ENCODE data around the gene OBSCN. TPM values are rescaled to one million over a fixed set of nuclear protein-coding genes. Genes with fewer than 3 reads are reported as not detected.

The OBSCN gene
- total RNA-seq, 1 donor from 2014 or later, result 7.6 TPM

GRCh38 chr1:228293816-228294500 is 86.1 kb downstream of the OBSCN start:
- no peak for FAIRE-seq

DNA sequence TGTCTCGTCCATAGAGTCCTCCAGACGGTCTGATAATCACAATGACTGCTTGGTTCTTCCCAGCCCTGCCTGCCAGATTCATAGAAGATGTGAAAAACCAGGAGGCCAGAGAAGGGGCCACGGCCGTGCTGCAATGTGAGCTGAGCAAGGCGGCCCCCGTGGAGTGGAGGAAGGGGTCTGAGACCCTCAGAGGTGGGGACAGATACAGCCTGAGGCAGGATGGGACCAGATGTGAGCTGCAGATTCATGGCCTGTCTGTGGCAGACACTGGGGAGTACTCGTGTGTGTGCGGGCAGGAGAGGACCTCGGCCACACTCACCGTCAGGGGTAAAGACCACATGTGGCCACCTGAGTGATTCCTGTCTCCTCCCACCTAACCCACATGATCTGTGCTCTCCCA is 86.9 kb downstream of the OBSCN start:
- H3K4me3 ChIP-seq (ENCODE audit: low read depth, low read length), result no peak overlapping the region
- FAIRE-seq, result peak; percentile 81
- no peaks in the 10 kb centered on the region for H3K36me3 ChIP-seq (ENCODE audit: control insufficient read depth, insufficient read depth, low read length)
- TF ChIP-seq, protein P1, sequence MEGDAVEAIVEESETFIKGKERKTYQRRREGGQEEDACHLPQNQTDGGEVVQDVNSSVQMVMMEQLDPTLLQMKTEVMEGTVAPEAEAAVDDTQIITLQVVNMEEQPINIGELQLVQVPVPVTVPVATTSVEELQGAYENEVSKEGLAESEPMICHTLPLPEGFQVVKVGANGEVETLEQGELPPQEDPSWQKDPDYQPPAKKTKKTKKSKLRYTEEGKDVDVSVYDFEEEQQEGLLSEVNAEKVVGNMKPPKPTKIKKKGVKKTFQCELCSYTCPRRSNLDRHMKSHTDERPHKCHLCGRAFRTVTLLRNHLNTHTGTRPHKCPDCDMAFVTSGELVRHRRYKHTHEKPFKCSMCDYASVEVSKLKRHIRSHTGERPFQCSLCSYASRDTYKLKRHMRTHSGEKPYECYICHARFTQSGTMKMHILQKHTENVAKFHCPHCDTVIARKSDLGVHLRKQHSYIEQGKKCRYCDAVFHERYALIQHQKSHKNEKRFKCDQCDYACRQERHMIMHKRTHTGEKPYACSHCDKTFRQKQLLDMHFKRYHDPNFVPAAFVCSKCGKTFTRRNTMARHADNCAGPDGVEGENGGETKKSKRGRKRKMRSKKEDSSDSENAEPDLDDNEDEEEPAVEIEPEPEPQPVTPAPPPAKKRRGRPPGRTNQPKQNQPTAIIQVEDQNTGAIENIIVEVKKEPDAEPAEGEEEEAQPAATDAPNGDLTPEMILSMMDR (IDR thresholded peaks at IDR 0.05; ENCODE audit: insufficient read depth, low read length, severe bottlenecking), result no peak
- no peak for DNase-seq (ENCODE audit: low read depth)
- no peaks in the 10 kb centered on the region for H3K27me3 ChIP-seq (ENCODE audit: control insufficient read depth, insufficient read depth, low read length)

More at GRCh38 chr1:228293816-228294500, 86.1 kb downstream of the OBSCN start:
- no peak for DNase-seq (ENCODE audit: low read depth)
- TF ChIP-seq, protein P1 (IDR thresholded peaks at IDR 0.05; ENCODE audit: insufficient read depth, low read length, severe bottlenecking), result no peak
- no peaks in the 10 kb centered on the region for H3K36me3 ChIP-seq (ENCODE audit: control insufficient read depth, insufficient read depth, low read length)
- H3K4me3 ChIP-seq (ENCODE audit: low read depth, low read length), result no peak overlapping the region
- no peaks in the 10 kb centered on the region for H3K27me3 ChIP-seq (ENCODE audit: control insufficient read depth, insufficient read depth, low read length)

DNA sequence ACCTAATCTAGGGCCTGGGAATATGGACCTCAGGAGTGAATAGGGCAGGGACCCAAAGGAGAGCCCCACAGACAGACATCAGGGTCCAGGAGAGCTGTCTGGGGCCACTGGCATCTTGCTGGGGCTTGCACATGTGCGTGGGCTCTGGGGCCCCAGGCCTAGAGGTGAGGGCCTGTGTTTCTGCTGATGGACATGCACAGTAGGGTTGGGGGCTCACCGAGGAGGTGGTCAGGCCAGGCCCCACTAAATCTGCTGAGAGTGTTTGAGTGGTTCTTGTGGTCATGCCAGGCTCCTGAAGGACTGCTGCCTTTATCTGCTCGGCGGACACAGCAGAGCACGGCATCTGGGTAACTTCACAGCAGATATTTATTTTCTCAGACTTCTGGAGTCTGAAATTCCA is 87.4 kb downstream of the OBSCN start:
- TF ChIP-seq, protein P1 (IDR thresholded peaks at IDR 0.05; ENCODE audit: insufficient read depth, low read length, severe bottlenecking), result no peak
- no peak overlapping the region for H3K4me3 ChIP-seq (ENCODE audit: low read depth, low read length)
- DNase-seq (ENCODE audit: low read depth) (no peak), FAIRE-seq (no peak)
- H3K36me3 ChIP-seq (ENCODE audit: control insufficient read depth, insufficient read depth, low read length), result no peaks in the 10 kb centered on the region
- H3K27me3 ChIP-seq (ENCODE audit: control insufficient read depth, insufficient read depth, low read length), result no peaks in the 10 kb centered on the region

GRCh38 chr1:228295981-228296380 is 88.1 kb downstream of the OBSCN start:
- TF ChIP-seq, protein P1 (IDR thresholded peaks at IDR 0.05; ENCODE audit: insufficient read depth, low read length, severe bottlenecking), result no peak
- no peaks in the 10 kb centered on the region for H3K27me3 ChIP-seq (ENCODE audit: control insufficient read depth, insufficient read depth, low read length)
- DNase-seq (ENCODE audit: low read depth), result no peak
- FAIRE-seq, result peak; percentile 28
- H3K4me3 ChIP-seq (ENCODE audit: low read depth, low read length), result no peak overlapping the region
- H3K36me3 ChIP-seq (ENCODE audit: control insufficient read depth, insufficient read depth, low read length), result no peaks in the 10 kb centered on the region

- FAIRE-seq (no peak), DNase-seq (ENCODE audit: low read depth) (no peak)
- H3K4me3 ChIP-seq (ENCODE audit: low read depth, low read length), result no peak overlapping the region
- H3K27me3 ChIP-seq (ENCODE audit: control insufficient read depth, insufficient read depth, low read length), result no peaks in the 10 kb centered on the region
- TF ChIP-seq, protein P1 (IDR thresholded peaks at IDR 0.05; ENCODE audit: insufficient read depth, low read length, severe bottlenecking), result no peak
- no peaks in the 10 kb centered on the region for H3K36me3 ChIP-seq (ENCODE audit: control insufficient read depth, insufficient read depth, low read length)
Observed at GRCh38 chr1:228297242-228297641, 89.4 kb downstream of the OBSCN start.

DNA sequence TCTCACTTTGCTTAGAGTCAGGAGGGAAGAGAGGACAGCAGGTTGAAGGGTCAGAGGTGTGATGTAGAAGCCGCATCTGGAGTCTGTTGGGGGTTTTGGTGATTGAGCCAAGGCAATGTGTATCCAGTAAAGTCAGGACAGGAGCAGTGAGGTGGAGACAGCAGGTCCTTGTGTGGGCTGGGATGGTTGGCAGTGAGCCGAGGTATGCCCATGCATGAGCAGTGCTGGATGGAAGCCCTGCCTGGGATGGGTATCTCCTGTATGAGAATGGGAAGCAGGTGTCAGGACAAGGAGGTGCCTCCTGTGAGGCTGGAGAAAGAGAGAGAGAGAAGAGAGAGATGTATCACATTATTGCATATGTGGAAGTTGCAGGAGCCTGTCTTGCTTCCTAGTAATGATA is 90.0 kb downstream of the OBSCN start:
- H3K36me3 ChIP-seq (ENCODE audit: control insufficient read depth, insufficient read depth, low read length), result no peaks in the 10 kb centered on the region
- FAIRE-seq (no peak), DNase-seq (ENCODE audit: low read depth) (no peak)
- TF ChIP-seq, protein P1 (IDR thresholded peaks at IDR 0.05; ENCODE audit: insufficient read depth, low read length, severe bottlenecking), result no peak
- H3K4me3 ChIP-seq (ENCODE audit: low read depth, low read length), result no peak overlapping the region
- H3K27me3 ChIP-seq (ENCODE audit: control insufficient read depth, insufficient read depth, low read length), result no peaks in the 10 kb centered on the region
